Heart right ventricle (tissue), 16 donors: ENCODE measurements around the gene FASN. TPM values are rescaled to one million over a fixed set of nuclear protein-coding genes. Genes with fewer than 3 reads are reported as not detected.
A peak's percentile ranks its signal among the peaks of the same experiment; 100 is the strongest.

ENCODE experiments used
- ATAC-seq, 8 donors: fragments of 200-7000 bp; cut with Tn5 transposase; one replicate each; pipeline ENCODE4 v1.9.1; 2020; ENCODE audit warnings: mild to moderate bottlenecking in 8 of 8, moderate library complexity in 8 of 8, moderate number of reproducible peaks in 1 of 8
- DNase-seq, 2 donors: peaks; one replicate each; pipeline ENCODE4 v3.0.0-alpha.2; 2020
- H3K27ac ChIP-seq, 10 donors: fragments of 200-600 bp; sonication (generic) in 2 of 10; one replicate each; pipeline versions ENCODE4 v1.5.0 to v1.8.0; 2020 to 2022; ENCODE audit warnings: mild to moderate bottlenecking in 3 of 10
- H3K27me3 ChIP-seq, 7 donors: fragments of 200-600 bp; one replicate each; pipeline ENCODE4 v1.8.0; 2021 to 2022; ENCODE audit warnings: mild to moderate bottlenecking in 2 of 7
- H3K36me3 ChIP-seq, 9 donors: fragments of 200-600 bp; sonication (generic) in 1 of 9; one replicate each; pipeline versions ENCODE4 v1.5.0 to v1.8.0; 2020 to 2022; ENCODE audit warnings: mild to moderate bottlenecking in 2 of 9
- H3K4me1 ChIP-seq, 9 donors: fragments of 200-600 bp; sonication (generic) in 1 of 9; one replicate each; pipeline versions ENCODE4 v1.5.0 to v1.8.0; 2020 to 2022; ENCODE audit warnings: mild to moderate bottlenecking in 4 of 9
- H3K4me3 ChIP-seq, 10 donors: fragments of 200-600 bp; sonication (generic) in 2 of 10; one replicate each; pipeline versions ENCODE4 v1.5.0 to v1.8.0; 2020 to 2022; ENCODE audit warnings: mild to moderate bottlenecking in 7 of 10, moderate library complexity in 2 of 10
- H3K9me3 ChIP-seq, 11 donors: fragments of 200-600 bp in 10 of 11; sonication (generic) in 2 of 11; one replicate each; pipeline versions ENCODE4 v1.5.0 to v1.8.0; 2013 to 2022; ENCODE audit warnings: mild to moderate bottlenecking in 2 of 11, control low read depth in 1 of 11, moderate library complexity in 1 of 11
- CTCF ChIP-seq, 9 donors: fragments of 200-600 bp; sonication (generic) in 2 of 9; IDR thresholded peaks; one replicate each; pipeline versions ENCODE4 v1.5.0 to v1.8.0; 2021 to 2022; ENCODE audit warnings: antibody characterized with exemption in 9 of 9, mild to moderate bottlenecking in 5 of 9, moderate library complexity in 1 of 9
- WGBS, 2 donors: extraction: QIAGEN DNeasy Blood & Tissue Kit; methylation state at CpG; one replicate each; pipeline ENCODE4 v1.1.7; 2013; ENCODE audit warnings: inconsistent platforms in 1 of 2; 5-methylcytosine and 5-hydroxymethylcytosine counted together
- intact Hi-C, 10 donors: fragments of 100-400 bp; cut with DNase I; formaldehyde crosslinking; loops; one replicate each; pipeline versions ENCODE4 v1.11.1 to v1.14.2; 2022
- polyA plus RNA-seq, 2 donors: library from polyadenylated mRNA; stranded (reverse); fragments of 200-250 nt; gene quantifications; one replicate each; pipeline ENCODE4 v1.2.3, GENCODE V29; 2013
- total RNA-seq, 10 donors: library from RNA; stranded (reverse); fragmentation: NEBNext Ultra II Directional in 3 of 10; extraction: Animal tissue kit (Norgen Biotek cat#: 25700) in 3 of 10; gene quantifications; one replicate each; pipeline versions ENCODE4 v1.2.1 to v1.2.4, GENCODE V29; 2021 to 2023
- donor health status: Arrhythmogenic right ventricular cardiomyopathy.
- donor health status: ischemic (EF 13 %, LVEDD 7.1; RV severe dilation, severe dysfunction).
- donor health status: healthy with polysubstance abuse.
- donor health status: DM: no; HTN: yes; CAD: no.
- donor health status: DM: no; HTN: no; CAD: no.
- donor health status: ischemic (EF 25% LVEDD 6.9; RV normal size, moderate dysfunction).
- donor health status: ischemic (EF 25% LVEDD 5.7; RV mildly dilated, moderate dysfunction).
- donor health status: healthy.
- donor health status: DM: yes; HTN: yes; CAD: no.
- donor health status: Ischemic cardiomyopathy.
- donor health status: ischemic (EF 35%, LVEDD 5.7; RV mildly dilated, moderate dysfunction).
- donor health status: nonischemic (EF 11% LVEDD 7.7; RV severe dilation, severe dysfunction).
- donor health status: DM: yes; HTN: yes; CAD: no.
- donor health status: PGD.
- donor health status: ischemic (EF 29% LVEDD 5.4; RV normal size, mild dysfunction).
- donor health status: nonischemic (EF 23%, LVEDD 6.1; RV moderate dilation, normal function).

FASN gene
- total and polyA plus RNA-seq, 12 donors, result 9.0 to 62.4 (median 20.4) TPM

DNA sequence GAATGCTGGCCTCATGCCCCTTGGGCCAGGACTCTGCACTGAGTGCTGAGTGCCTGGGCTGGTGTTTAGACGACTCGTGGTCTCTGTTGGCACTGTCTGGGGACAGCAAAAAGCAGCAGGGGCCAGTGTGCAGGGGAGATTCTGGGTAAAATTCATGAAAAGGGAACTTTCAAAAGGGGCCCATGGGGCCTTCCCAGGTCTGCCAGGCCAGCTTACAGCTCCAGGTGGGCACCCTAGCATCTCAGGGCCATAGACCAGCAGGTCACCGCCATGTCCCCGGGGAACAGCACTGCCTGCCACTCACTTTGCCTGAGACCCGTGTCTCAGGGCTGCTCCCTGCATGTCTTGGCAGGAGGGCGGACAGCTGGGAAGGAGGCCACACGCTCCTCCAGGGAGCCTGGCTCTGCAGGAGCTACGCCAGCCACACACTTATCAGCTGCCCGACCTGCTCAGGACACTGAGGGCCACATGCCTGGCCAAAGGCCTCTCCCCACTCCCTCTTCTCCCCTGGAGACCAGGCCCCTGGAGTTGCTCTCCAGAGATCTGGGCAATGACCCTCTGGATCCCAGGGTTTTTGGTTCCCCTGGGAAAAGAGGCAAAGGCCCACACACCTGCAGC lies 8.8 kb upstream of the FASN start:
- Histone ChIP-seq H3K36me3 (peaks cover 0 to 3% (median 0%) of the 10 kb centered on the region in 9 donors), H3K4me3 (peak overlapping the region in 7 of 10 donors; percentile 0 to 45 (median 25)), H3K9me3 (no peaks in the 10 kb centered on the region), H3K4me1 (peaks cover 8 to 35% (median 28%) of the 10 kb centered on the region in 9 donors), H3K27ac (peak overlapping the region in 9 of 10 donors; percentile 3 to 91 (median 51)), H3K27me3 (no peaks in the 10 kb centered on the region)
- WGBS, 2 donors, result 46 to 62% methylated on average over 9 of the region's 9 CpGs
- ATAC-seq (peak in 6 of 8 donors; percentile 2 to 14 (median 6)), DNase-seq (no peak)
- intact Hi-C loops, result loop anchor here in 1 of 10 donors (10.0 kb wide), 1 partner anchor 62 kb away; no protein-coding TSS in a partner anchor
- TF ChIP-seq CTCF (IDR thresholded peaks at IDR 0.05), result no peak

- Histone ChIP-seq H3K4me3 (peak overlapping the region in 8 of 10 donors; percentile 0 to 45 (median 22)), H3K9me3 (no peaks in the 10 kb centered on the region), H3K27me3 (no peaks in the 10 kb centered on the region), H3K4me1 (peaks cover 8 to 40% (median 32%) of the 10 kb centered on the region in 9 donors), H3K27ac (peak overlapping the region in 9 of 10 donors; percentile 3 to 91 (median 51)), H3K36me3 (no peaks in the 10 kb centered on the region)
- intact Hi-C loops, result loop anchor here in 1 of 10 donors (10.0 kb wide), 1 partner anchor 61 kb away; no protein-coding TSS in a partner anchor
- TF ChIP-seq CTCF (IDR thresholded peaks at IDR 0.05), result peak in 4 of 9 donors; percentile 17 to 28 (median 18)
- peak; percentile 35 to 50 for DNase-seq
- peak in 7 of 8 donors; percentile 7 to 53 (median 39) for ATAC-seq
- WGBS, 2 donors, result 47% methylated on average over 24 of the region's 24 CpGs
Observed at GRCh38 chr17:82105882-82106687, 8.0 kb upstream of the FASN start.

DNA sequence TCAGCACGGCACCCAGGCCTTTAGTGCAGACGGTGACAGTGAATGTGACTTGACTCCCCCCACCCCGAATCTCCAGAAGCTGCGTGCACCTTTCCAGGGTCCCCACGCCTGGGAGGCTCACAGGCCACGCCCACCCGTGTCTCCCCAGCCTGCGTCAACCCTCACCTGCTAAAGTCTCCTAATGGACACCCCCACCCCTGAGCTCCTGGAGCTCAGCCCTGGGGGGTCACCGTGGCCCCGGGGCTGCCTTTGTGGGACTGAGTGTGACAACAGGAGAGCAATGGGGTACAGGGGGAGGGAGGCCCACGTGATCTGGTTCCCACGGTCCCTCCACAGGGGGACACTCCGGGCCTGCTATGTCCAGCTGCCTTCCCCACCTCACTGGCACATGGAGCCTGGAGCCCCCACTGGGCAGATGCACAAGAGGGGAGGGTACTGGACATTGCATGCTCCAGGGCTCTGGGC lies 7.4 kb upstream of the FASN start:
- no peak for DNase-seq
- TF ChIP-seq CTCF (IDR thresholded peaks at IDR 0.05), result no peak
- Histone ChIP-seq H3K4me1 (peaks cover 8 to 46% (median 32%) of the 10 kb centered on the region in 9 donors), H3K36me3 (no peaks in the 10 kb centered on the region), H3K27ac (peak overlapping the region in 4 of 10 donors; percentile 28 to 91 (median 64)), H3K27me3 (no peaks in the 10 kb centered on the region), H3K4me3 (peak overlapping the region in 2 of 10 donors; percentile 37 to 45), H3K9me3 (no peaks in the 10 kb centered on the region)
- no peak for ATAC-seq
- WGBS, 2 donors, result 89 to 90% methylated on average over 13 of the region's 13 CpGs
- intact Hi-C loops, result loop anchor here in 1 of 10 donors (10.0 kb wide), 1 partner anchor 61 kb away; no protein-coding TSS in a partner anchor

DNA sequence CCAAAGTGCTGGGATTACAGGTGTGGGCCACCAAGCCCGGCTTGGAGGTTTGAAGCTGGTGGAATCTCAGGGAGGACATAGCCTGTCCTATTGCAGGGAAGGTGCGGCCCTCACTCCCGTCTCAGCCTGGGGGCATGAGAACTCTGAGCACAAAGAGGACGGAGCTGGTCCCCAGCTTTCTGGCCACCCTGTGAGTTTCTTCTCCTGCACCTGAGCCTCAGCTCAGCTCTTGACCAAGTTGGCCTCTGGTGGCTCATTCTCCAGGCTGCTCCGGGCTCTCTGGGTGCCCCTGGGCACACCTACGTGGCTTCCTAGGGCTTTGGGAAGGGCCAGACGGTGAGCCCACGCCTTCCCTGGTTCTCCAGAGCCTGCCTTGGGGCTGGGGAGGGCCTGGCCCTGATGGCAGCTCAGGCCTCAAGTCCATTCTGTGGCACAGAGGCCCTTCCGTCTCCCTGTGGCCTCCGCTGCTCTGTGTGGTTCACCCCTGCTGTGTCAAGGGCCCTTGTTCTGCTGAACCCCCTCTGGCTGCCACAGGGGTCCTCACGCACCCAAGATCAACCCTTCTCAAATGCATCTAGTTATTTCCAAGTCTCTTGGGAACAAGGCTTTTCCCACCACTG lies 6.9 kb upstream of the FASN start:
- no peak for ATAC-seq
- Histone ChIP-seq H3K27ac (no peak overlapping the region), H3K27me3 (no peaks in the 10 kb centered on the region), H3K36me3 (no peaks in the 10 kb centered on the region), H3K4me3 (no peak overlapping the region), H3K4me1 (peaks cover 8 to 52% (median 35%) of the 10 kb centered on the region in 9 donors), H3K9me3 (no peaks in the 10 kb centered on the region)
- 97% methylated on average over 11 of the region's 11 CpGs for WGBS, 2 donors
- intact Hi-C loops, result loop anchor here in 2 of 10 donors (5.0 to 10.0 kb wide), 2 partner anchors 60 to 73 kb away; partner anchors contain the start of gene RAC3 (in 1 of the 2)
- DNase-seq, result no peak
- no peak for TF ChIP-seq CTCF (IDR thresholded peaks at IDR 0.05)
